GM18499 (cell line): ENCODE data around the gene CARS2.

Experiments
- ATAC-seq: cut with Tn5 transposase; IDR thresholded peaks from one replicate; pipeline ENCODE4 v1.9.1; 2021; ENCODE audit warnings: moderate number of reproducible peaks; ENCODE audit not compliant: insufficient read depth, unreplicated experiment

CARS2 gene

GRCh38 chr13:110658218-110658911 lies 47.6 kb downstream of the CARS2 start:
- peak; percentile 90 for ATAC-seq

DNA sequence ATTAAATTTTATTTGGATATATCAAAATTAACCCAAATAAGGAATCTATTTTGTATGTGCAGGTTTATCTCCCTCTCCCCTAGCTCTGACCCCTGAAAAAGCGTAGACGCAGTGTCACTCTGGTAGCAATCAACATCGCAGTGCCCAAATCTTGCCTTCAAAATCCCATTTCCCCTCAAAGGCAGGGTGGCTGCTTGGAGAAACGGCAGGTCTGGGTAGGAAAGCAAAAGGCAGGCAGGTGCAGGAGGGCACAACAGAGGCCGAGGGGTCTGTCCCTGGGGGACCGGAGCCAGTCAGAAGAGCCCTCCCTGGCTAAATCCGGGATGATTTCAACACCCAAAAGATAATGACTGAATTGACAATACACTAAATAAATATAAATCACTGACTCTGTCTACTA lies 48.7 kb downstream of the CARS2 start:
- ATAC-seq = no peak

DNA sequence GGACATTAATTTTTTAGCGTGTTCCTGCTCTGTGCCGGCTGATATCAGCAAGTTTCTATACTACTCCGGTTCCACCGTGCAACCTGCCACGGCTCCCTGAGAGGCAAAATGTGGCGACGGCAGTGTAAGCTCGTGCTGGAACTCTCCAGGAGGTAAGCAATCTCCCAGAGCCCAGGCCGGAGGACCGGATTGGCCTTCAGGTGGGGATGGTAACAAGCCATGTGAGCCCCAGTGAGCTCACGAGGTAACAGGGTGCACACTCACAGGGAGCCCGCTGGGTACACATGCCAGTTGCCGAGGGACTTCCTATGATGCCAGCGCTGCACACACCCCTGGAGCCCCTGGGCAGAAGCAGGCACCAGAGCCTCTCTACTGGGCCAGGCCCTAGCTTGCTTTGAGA lies 52.1 kb downstream of the CARS2 start:
- no peak for ATAC-seq

- no peak for ATAC-seq
Observed at GRCh38 chr13:110653271-110653670, 52.6 kb downstream of the CARS2 start.

DNA sequence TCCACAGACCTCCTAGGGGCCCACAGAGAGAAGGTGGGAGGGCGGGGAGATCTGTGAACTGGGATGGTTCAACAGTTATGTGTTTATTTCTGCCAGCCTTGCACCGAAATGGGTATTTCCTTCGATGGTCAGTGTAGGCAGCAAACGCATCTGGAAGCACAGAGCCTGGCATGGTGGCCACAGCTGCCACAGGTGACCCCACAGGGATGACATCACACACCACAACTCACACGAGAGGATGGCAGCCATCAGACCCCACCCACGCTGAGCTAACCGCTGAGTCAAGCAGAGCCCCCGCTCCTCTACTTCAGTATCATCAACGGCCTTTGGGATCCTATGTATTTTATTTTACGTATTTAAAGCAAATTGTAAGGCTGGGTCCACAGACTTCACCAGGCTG lies 53.2 kb downstream of the CARS2 start:
- no peak for ATAC-seq

DNA sequence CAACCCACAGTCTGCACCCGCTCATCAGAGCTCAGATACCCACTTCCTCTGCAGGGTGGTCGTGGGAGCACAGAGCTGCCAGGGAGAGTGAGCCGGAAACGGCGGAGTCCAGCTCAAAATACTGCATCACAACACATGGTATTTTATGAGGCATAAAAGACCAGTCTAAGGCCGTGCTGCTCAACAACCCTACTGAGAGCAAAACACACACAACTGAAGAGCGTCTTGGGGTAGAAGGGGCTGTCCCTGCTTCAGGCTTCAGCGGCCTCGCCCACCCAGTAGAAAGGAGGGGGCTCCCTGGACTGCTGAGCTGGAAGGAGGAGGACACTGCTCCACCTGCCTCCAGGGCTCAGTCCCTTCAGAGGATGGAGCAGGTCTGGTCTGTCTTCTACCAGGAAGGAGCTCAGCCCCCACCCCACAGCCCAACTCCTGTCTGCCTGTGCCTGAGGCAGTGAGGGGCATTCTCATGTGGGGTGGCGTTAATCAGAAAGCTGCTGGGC lies 53.6 kb downstream of the CARS2 start:
- ATAC-seq = no peak

- no peak for ATAC-seq
Observed at GRCh38 chr13:110651726-110652230, 54.1 kb downstream of the CARS2 start.

GRCh38 chr13:110651271-110651670 lies 54.6 kb downstream of the CARS2 start:
- ATAC-seq = no peak

DNA sequence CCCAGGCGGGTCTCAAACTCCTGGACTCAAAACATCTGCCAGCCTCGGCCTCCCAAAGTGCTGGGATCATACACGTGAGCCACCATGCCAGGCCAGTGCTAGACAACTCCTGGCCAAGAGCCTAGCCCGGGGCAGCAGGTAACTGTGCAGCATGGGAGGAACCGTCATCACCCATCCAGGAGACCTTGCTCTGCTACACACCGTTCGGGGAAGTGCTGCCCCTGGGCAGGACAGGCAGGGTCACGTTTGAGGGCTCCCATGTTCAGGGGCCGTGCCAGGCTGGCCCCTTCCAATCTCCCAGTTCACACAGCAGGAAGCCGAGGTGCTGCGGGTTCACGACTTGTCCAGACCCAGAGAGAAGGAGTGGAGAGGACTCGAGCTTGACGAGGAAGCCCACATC lies 55.5 kb downstream of the CARS2 start:
- no peak for ATAC-seq

GRCh38 chr13:110649551-110649950 lies 56.4 kb downstream of the CARS2 start:
- ATAC-seq = no peak

DNA sequence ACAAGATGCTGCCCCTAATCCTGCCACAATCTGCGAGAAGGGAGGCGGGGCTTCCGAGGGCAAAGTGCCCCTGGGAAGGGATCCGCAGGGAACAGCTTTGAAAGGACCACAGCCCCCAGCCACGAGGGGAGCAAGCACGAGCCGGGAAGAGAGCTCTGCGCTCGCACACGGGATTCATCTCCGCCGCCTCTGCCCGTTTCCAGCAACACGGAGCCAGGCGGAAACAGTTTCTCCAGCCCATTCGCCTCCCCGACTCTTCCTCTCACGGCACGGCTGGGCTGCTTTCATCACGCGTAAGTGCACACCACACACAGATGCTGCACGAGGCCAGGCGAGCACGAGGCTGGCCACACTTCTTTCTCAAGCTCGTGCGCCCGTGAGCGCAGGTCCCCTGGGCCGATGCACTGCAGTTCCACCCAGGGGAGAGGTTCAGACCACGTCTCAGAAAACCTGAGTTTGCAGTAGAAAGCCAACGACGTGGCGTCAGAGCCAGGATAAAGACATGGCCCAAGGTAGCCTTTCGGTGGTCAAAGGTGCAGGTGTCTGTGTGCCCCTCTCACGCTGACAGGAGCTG lies 57.0 kb downstream of the CARS2 start:
- ATAC-seq = no peak

- ATAC-seq = no peak
Observed at GRCh38 chr13:110648146-110648819, 57.6 kb downstream of the CARS2 start.

DNA sequence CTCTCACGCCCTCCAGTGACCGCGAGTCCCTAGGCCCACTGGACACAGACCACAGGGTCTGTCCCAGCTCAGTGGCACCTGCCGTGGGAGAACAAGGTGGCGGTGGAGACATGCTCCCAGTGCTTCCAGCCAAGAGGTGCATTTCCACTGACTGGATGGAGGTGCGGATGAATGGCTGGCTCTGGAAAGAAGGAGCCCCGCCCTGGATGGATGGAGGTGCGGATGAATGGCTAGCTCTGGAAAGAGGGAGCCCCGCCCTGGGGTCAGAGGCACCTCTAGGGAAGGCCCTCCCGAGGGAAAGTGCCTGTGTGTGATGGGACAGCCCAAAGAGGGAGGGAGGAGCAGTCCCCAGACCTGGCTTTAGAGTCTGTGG lies 58.6 kb downstream of the CARS2 start:
- no peak for ATAC-seq

- no peak for ATAC-seq
Observed at GRCh38 chr13:110646442-110647364, 59.2 kb downstream of the CARS2 start.

GRCh38 chr13:110645750-110646149 lies 60.2 kb downstream of the CARS2 start:
- ATAC-seq = no peak

- ATAC-seq = peak; percentile 54
Observed at GRCh38 chr13:110644892-110645521, 60.9 kb downstream of the CARS2 start.

DNA sequence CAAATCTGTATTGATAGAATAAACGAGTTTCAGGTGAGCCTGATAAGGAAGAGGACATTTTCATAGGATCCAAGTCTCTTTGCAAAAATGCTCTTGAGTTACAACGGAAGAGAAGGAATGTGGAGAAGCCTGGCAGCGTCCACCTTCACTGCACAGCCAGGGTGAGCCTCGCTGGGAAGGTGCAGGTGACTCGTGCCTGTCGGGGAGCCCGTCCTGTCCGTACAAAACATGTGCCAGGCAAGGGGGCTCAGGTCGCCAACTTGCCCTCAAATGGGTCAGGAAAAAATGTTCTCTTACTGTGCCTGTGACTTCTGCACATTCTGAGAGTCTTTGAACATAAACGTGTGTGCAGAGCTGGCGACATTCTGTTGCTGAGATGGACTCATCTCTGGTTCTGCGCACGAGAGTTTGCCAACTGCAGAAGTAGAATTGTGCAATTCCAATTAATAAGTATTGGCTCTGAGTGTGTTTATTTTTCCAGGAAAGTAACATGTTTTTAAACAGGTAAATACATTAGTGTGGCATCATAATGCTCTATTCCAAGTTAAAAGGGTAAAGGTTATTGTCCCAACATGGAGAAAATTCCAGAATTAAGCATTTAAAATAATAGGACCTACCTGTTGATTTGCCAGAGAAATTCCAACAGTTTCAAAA lies 62.0 kb downstream of the CARS2 start:
- no peak for ATAC-seq

GRCh38 chr13:110643324-110643723 lies 62.6 kb downstream of the CARS2 start:
- ATAC-seq = no peak

DNA sequence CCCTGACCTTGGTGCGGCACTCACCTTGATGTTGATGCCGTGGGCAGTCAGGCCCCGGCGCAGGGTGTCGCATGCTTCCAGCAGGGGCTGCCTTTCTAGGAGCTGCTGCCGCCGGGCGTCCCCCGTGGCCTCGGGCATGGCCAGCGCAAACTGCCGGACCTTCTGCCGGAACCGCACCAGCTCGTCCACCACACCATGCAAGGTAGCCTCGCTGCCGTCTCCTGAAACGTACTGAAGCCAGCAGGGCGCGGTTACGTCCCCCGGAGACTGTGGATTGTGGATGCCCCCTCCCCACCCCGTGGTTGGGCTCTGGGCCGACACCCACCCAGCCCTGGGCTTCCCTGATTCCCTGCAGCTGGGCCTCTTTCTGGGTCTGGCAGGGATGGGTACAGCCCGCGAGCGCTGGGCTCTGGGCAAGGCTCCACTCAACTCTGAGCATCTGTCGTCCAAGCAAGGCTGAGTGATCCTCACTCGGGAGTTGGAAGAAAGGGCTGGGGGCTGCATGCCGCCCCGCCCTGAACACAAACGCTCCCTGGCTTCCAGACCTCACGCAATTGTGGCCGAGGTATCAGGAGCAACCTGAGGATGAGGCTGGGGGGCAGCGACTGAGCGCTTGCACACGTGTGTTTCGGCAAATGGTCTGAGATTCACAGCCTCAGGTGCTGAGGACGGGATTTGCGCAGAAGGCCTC lies 63.5 kb downstream of the CARS2 start:
- ATAC-seq = no peak
